WTC11 (cell line): ENCODE data around the gene ZBTB44. TPM values are rescaled to one million over a fixed set of nuclear protein-coding genes. Genes with fewer than 3 reads are reported as not detected.
A peak's percentile ranks its signal among the peaks of the same experiment; 100 is the strongest.
"Not testable (repeated sequence)": the region's sequence is repeated elsewhere in the genome, so short reads cannot be mapped to it uniquely, and the experiment has no call there.

Experiments used
- ATAC-seq: fragments of 200-7000 bp; cut with Tn5 transposase; 2 replicates; pipeline ENCODE4 v1.10.0; 2021; ENCODE audit warnings: mild to moderate bottlenecking, moderate library complexity
- CTCF ChIA-PET: fragments of 300-600 bp; sonication (Branson Sonifier 250); formaldehyde crosslinking; loops from one replicate; lab custom pipeline; 2021; ENCODE audit warnings: antibody characterized with exemption; lab: Charles Lee
- POLR2A ChIA-PET: fragments of 350-600 bp; sonication (Branson Sonifier 250); formaldehyde crosslinking; loops from one replicate; lab custom pipeline; 2021; ENCODE audit warnings: antibody characterized with exemption; lab: Charles Lee
- DNase-seq: peaks from one replicate; pipeline ENCODE4 v3.0.0; 2021; ENCODE audit warnings: low spot score
- H3K27ac Mint-ChIP-seq: 2 replicates; pipeline ENCODE4 v1.8.0; 2021; ENCODE audit warnings: mixed read lengths
- H3K27me3 Mint-ChIP-seq: 2 replicates; pipeline ENCODE4 v1.8.0; 2021; ENCODE audit warnings: low read depth, mild to moderate bottlenecking, moderate library complexity, mixed read lengths
- H3K36me3 Mint-ChIP-seq: 2 replicates; pipeline ENCODE4 v1.8.0; 2021; ENCODE audit warnings: mixed read lengths
- H3K4me1 Mint-ChIP-seq: 2 replicates; pipeline ENCODE4 v1.8.0; 2022; ENCODE audit warnings: mixed read lengths
- H3K4me3 Mint-ChIP-seq: 2 replicates; pipeline ENCODE4 v1.8.0; 2021; ENCODE audit warnings: mild to moderate bottlenecking, moderate library complexity, mixed read lengths
- H3K9me3 Mint-ChIP-seq: 2 replicates; pipeline ENCODE4 v1.8.0; 2021; ENCODE audit warnings: mixed read lengths
- CBFB ChIP-seq: sonication (generic); formaldehyde crosslinking; IDR thresholded peaks from 2 replicates; pipeline ENCODE4 v1.8.1; 2022; ENCODE audit warnings: mild to moderate bottlenecking, low read depth, missing genetic modification reagents
- GABPB1 ChIP-seq: sonication (generic); formaldehyde crosslinking; IDR thresholded peaks from 2 replicates; pipeline ENCODE4 v1.8.1; 2023; ENCODE audit warnings: mild to moderate bottlenecking, missing genetic modification reagents
- KAT7 ChIP-seq: sonication (generic); formaldehyde crosslinking; IDR thresholded peaks from 2 replicates; pipeline ENCODE4 v1.8.1; 2023; ENCODE audit warnings: missing genetic modification reagents, mild to moderate bottlenecking, borderline replicate concordance
- OVOL2 ChIP-seq: fragments of 250-450 bp; sonication (Bioruptor Pico); IDR thresholded peaks from 2 replicates; pipeline ENCODE4 v1.9.0; 2021; ENCODE audit warnings: mild to moderate bottlenecking, borderline replicate concordance
- PRRX2 ChIP-seq: fragments of 250-450 bp; sonication (Bioruptor Pico); IDR thresholded peaks from 2 replicates; pipeline ENCODE4 v1.8.0; 2021; ENCODE audit warnings: mild to moderate bottlenecking
- STAT6 ChIP-seq: sonication (generic); formaldehyde crosslinking; conservative IDR thresholded peaks from 2 replicates; pipeline ENCODE4 v1.8.1; 2023; ENCODE audit warnings: mild to moderate bottlenecking, low read depth, missing genetic modification reagents, moderate library complexity
- TEAD1 ChIP-seq: sonication (generic); formaldehyde crosslinking; IDR thresholded peaks from 2 replicates; pipeline ENCODE4 v1.8.0; 2022; ENCODE audit warnings: mild to moderate bottlenecking, missing genetic modification reagents
- total RNA-seq: library from RNA; stranded (reverse); gene quantifications from 3 replicates; pipeline ENCODE4 v1.2.3, GENCODE V29; 2021
- TF ChIP-seq, protein P1 (sequence below): sonication (generic); formaldehyde crosslinking; IDR thresholded peaks from 2 replicates; pipeline ENCODE4 v1.8.0; 2022; ENCODE audit warnings: mild to moderate bottlenecking, missing genetic modification reagents
- TF ChIP-seq, protein P2 (sequence below): fragments of 250-450 bp; sonication (Bioruptor Pico); IDR thresholded peaks from 2 replicates; pipeline ENCODE4 v1.9.0; 2021; ENCODE audit warnings: moderate library complexity, mild to moderate bottlenecking, inconsistent platforms, borderline replicate concordance
- TF ChIP-seq, protein P3 (sequence below): sonication (generic); formaldehyde crosslinking; IDR thresholded peaks from 2 replicates; pipeline ENCODE4 v1.8.1; 2023; ENCODE audit warnings: mild to moderate bottlenecking, missing genetic modification reagents, moderate library complexity

ZBTB44 gene
- total RNA-seq, 1 experiment from 2014 or later: 107 TPM

DNA sequence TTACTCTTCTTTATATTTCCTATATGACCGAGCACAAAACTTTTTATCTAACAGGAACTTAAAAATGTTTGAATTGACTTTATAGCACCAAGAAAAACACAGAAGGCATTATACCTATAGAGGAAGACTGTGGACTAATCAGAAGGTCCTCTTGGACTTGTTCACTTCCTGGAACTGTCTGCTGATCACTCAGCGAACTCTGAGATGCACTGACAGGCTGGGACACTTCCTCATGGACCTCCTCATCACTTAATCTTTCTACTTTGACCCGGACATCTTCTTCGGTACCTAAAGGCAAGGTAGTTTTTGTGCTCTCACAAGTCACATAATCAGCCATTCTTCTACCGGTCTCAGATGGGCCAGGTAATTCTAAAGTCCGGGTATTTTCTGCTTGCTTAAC, 54.0 kb downstream of the ZBTB44 start (continued):
- TF ChIP-seq, protein P1, sequence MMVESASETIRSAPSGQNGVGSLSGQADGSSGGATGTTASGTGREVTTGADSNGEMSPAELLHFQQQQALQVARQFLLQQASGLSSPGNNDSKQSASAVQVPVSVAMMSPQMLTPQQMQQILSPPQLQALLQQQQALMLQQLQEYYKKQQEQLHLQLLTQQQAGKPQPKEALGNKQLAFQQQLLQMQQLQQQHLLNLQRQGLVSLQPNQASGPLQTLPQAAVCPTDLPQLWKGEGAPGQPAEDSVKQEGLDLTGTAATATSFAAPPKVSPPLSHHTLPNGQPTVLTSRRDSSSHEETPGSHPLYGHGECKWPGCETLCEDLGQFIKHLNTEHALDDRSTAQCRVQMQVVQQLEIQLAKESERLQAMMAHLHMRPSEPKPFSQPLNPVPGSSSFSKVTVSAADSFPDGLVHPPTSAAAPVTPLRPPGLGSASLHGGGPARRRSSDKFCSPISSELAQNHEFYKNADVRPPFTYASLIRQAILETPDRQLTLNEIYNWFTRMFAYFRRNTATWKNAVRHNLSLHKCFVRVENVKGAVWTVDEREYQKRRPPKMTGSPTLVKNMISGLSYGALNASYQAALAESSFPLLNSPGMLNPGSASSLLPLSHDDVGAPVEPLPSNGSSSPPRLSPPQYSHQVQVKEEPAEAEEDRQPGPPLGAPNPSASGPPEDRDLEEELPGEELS (CRISPR knock-in tag): no peak
- no peak for TF ChIP-seq PRRX2 (CRISPR knock-in tag)

DNA sequence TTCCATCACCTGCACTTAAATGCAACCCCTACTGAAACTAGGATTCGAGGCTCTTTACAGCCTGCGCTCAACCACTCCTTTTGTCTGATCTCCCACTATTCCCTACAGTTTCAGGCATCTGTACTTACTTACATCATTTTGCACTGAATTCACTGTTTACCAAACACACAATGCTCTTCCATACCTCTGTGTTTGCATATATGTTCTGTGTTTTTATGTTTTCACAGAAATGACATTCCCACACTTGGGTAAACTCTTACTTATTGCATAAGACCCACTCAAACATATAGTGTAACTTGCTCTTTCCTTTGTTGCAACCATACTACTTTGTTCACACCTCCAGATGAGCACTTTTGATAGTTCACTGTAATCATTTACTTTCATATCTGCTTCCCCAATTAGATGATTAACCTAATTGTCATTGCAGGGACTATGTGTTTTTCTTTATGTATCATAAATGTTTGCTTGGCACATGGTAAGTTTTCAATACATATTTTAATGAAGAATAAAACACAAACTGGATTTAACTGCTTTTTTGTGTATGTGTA, 54.6 kb downstream of the ZBTB44 start:
- no peak for TF ChIP-seq KAT7 (CRISPR knock-in tag)
- peak; percentile 68 for TF ChIP-seq GABPB1
- TF ChIP-seq TEAD1 (CRISPR knock-in tag): no peak
- no peak for TF ChIP-seq CBFB
- TF ChIP-seq, protein P2, sequence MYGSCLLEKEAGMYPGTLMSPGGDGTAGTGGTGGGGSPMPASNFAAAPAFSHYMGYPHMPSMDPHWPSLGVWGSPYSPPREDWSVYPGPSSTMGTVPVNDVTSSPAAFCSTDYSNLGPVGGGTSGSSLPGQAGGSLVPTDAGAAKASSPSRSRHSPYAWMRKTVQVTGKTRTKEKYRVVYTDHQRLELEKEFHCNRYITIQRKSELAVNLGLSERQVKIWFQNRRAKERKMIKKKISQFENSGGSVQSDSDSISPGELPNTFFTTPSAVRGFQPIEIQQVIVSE: no peak
- TF ChIP-seq, protein P3, sequence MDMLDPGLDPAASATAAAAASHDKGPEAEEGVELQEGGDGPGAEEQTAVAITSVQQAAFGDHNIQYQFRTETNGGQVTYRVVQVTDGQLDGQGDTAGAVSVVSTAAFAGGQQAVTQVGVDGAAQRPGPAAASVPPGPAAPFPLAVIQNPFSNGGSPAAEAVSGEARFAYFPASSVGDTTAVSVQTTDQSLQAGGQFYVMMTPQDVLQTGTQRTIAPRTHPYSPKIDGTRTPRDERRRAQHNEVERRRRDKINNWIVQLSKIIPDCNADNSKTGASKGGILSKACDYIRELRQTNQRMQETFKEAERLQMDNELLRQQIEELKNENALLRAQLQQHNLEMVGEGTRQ (CRISPR knock-in tag): no peak
- peaks cover 49% of the 10 kb centered on the region for H3K36me3 Mint-ChIP-seq
- POLR2A ChIA-PET: no interaction called here
- peaks cover 17% of the 10 kb centered on the region for H3K4me1 Mint-ChIP-seq
- no peak overlapping the region for H3K27ac Mint-ChIP-seq
- H3K27me3 Mint-ChIP-seq: no peaks in the 10 kb centered on the region
- peaks cover 21% of the 10 kb centered on the region for H3K9me3 Mint-ChIP-seq
- CTCF ChIA-PET: no interaction called here
- H3K4me3 Mint-ChIP-seq: no peak overlapping the region
- ATAC-seq (no peak), DNase-seq (no peak)

DNA sequence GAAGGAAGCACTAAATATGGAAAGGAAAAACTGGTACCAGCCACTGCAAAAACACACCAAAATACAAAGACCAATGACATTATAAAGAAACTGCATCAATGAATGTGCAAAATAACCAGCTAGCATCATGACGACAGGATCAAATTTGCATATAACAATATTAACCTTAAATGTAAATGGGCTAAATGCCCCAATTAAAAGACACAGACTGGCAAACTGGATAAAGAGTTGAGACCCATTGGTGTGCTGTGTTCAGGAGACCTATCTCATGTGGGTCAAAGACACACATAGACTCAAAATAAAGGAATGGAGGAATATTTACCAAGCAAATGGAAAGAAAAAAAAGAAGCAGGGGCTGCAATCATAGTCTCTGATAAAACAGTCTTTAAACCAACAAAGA, 63.0 kb downstream of the ZBTB44 start:
- H3K4me3 Mint-ChIP-seq, DNase-seq, ATAC-seq, CTCF ChIA-PET, H3K27ac Mint-ChIP-seq, H3K27me3 Mint-ChIP-seq, POLR2A ChIA-PET: not testable (repeated sequence)
- H3K4me1 Mint-ChIP-seq: peaks cover 38% of the 10 kb centered on the region
- peaks cover 33% of the 10 kb centered on the region for H3K36me3 Mint-ChIP-seq
- H3K9me3 Mint-ChIP-seq: peaks cover 20% of the 10 kb centered on the region

DNA sequence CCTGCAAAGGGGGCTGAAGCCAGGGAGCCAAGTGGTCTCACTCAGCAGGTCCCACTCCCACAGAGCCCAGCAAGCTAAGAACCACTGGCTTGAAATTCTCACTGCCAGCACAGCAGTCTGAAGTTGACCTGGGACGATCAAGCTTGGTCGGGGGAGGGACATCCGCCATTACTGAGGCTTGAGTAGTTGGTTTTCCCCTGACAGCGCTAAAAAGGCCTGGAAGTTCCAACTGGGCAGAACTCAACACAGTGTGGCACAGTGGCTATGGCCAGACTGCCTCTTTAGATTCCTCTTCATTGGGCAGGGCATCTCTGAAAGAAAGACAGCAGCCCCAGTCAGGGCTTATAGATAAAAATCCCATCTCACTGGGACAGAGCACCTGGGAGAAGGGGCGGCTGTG, 64.8 kb downstream of the ZBTB44 start:
- DNase-seq, ATAC-seq, H3K4me3 Mint-ChIP-seq, POLR2A ChIA-PET, H3K27ac Mint-ChIP-seq, H3K27me3 Mint-ChIP-seq: not testable (repeated sequence)
- Mint-ChIP-seq H3K36me3 (peaks cover 23% of the 10 kb centered on the region), H3K4me1 (peaks cover 36% of the 10 kb centered on the region), H3K9me3 (peaks cover 14% of the 10 kb centered on the region)
- CTCF ChIA-PET: interaction anchor here (0.6 kb wide), 1 partner anchor 183 kb away, joined by 3 read pairs; no protein-coding TSS in a partner anchor

GRCh38 chr11:130249371-130249770, 65.3 kb downstream of the ZBTB44 start:
- H3K27ac Mint-ChIP-seq: peak overlapping the region; percentile 80; the same call in 1 of the 2 replicates
- DNase-seq: no peak
- no peak for ATAC-seq
- H3K4me1 Mint-ChIP-seq: peaks cover 36% of the 10 kb centered on the region
- TF ChIP-seq STAT6 (CRISPR knock-in tag) (no peak), OVOL2 (CRISPR knock-in tag) (no peak)
- no peak overlapping the region for H3K4me3 Mint-ChIP-seq
- H3K36me3 Mint-ChIP-seq: peaks cover 23% of the 10 kb centered on the region
- H3K27me3 Mint-ChIP-seq: no peaks in the 10 kb centered on the region
- ChIA-PET CTCF (interaction anchor here (0.6 kb wide), 1 partner anchor 182 kb away, joined by 3 read pairs; no protein-coding TSS in a partner anchor), POLR2A (no interaction called here)
- peaks cover 14% of the 10 kb centered on the region for H3K9me3 Mint-ChIP-seq
